K562 (cell line): ENCODE results near the gene TYRP1. TPM values are rescaled to one million over a fixed set of nuclear protein-coding genes. Genes with fewer than 3 reads are reported as not detected.

Experiments used
- KAT7 ChIP-seq: sonication (generic); formaldehyde crosslinking; IDR thresholded peaks from 2 replicates; pipeline ENCODE4 v1.8.0; 2022; ENCODE audit warnings: missing genetic modification reagents, mild to moderate bottlenecking, borderline replicate concordance
- RBBP5 ChIP-seq: fragments of 200-600 bp; sonication (generic); IDR thresholded peaks from 2 replicates; pipeline ENCODE4 v1.6.1; 2012; ENCODE audit warnings: borderline replicate concordance, mild to moderate bottlenecking, low read length, control low read depth, inconsistent platforms; ENCODE audit not compliant: insufficient read depth, poor library complexity, severe bottlenecking
- ZNF263 ChIP-seq: sonication (generic); formaldehyde crosslinking; IDR thresholded peaks from 2 replicates; pipeline ENCODE4 v1.8.0; 2022; ENCODE audit warnings: mild to moderate bottlenecking, missing genetic modification reagents, borderline replicate concordance
- ZNF274 ChIP-seq: IDR thresholded peaks from 2 replicates; pipeline ENCODE4 v1.6.1; 2011; ENCODE audit warnings: low read depth, mild to moderate bottlenecking, low read length, moderate library complexity, borderline replicate concordance
- polyA plus RNA-seq, 8 experiments: library from polyadenylated mRNA; depleted of rRNA in 4 of 8; stranded (reverse) in 5 of 8; unstranded in 3 of 8; fragments of >200 nt; fragmentation: Nextera tagmentation in 2 of 8; fragmentation: Illumina TruSeq in 1 of 8; extraction: Ambion mirVana in 2 of 8; extraction: Trizol in 1 of 8; gene quantifications; 2 replicates each; pipeline versions ENCODE4 v1.2.1 to v1.2.3, GENCODE V29; 2011 to 2014; ENCODE audit warnings: inconsistent platforms in 1 of 8, missing spikeins in 1 of 8
- total RNA-seq, 7 experiments: library from RNA; depleted of rRNA in 6 of 7; stranded (reverse); fragments of >200 nt in 6 of 7; fragmentation: Illumina TruSeq in 2 of 7; extraction: Trizol in 2 of 7; gene quantifications; 2 replicates each; pipeline versions ENCODE4 v1.2.1 to v1.2.3, GENCODE V29; 2011 to 2021; ENCODE audit warnings: low replicate concordance in 1 of 7
- TF ChIP-seq, protein P1 (sequence below): fragments of 250-450 bp; sonication (Bioruptor Pico); IDR thresholded peaks from 2 replicates; pipeline ENCODE4 v1.4.0; 2020; ENCODE audit warnings: mild to moderate bottlenecking, moderate library complexity
- TF ChIP-seq, protein P2 (sequence below): fragments of 450-650 bp; formaldehyde crosslinking; IDR thresholded peaks from 2 replicates; pipeline ENCODE4 v1.4.0; 2022; ENCODE audit warnings: missing genetic modification characterization
- TF ChIP-seq, protein P3 (sequence below): sonication (generic); formaldehyde crosslinking; IDR thresholded peaks from 2 replicates; pipeline ENCODE4 v1.8.1; 2023; ENCODE audit warnings: mild to moderate bottlenecking, missing genetic modification reagents
- TF ChIP-seq, protein P4 (sequence below), 2 experiments: IDR thresholded peaks; 2 replicates each; pipeline ENCODE4 v1.6.1; 2011; ENCODE audit warnings: borderline replicate concordance in 1 of 2, control low read depth in 1 of 2, low read depth in 1 of 2, low read length in 1 of 2, mild to moderate bottlenecking in 1 of 2, mixed read lengths in 1 of 2, moderate library complexity in 1 of 2; ENCODE audit not compliant: insufficient read depth in 1 of 2, insufficient read length in 1 of 2, poor library complexity in 1 of 2, severe bottlenecking in 1 of 2; ENCODE audit errors: extremely low read depth in 1 of 2
- TF ChIP-seq, protein P5 (sequence below): fragments of 200-800 bp; sonication (Bioruptor generic); IDR thresholded peaks from 2 replicates; pipeline ENCODE4 v1.6.1; 2016; ENCODE audit warnings: missing genetic modification characterization, missing compliant biosample characterization

Gene TYRP1
- total and polyA plus RNA-seq, 9 of the 15 experiments (the other 6 are each of a cell fraction or from before 2014, with no cell fraction given) = not detected

DNA sequence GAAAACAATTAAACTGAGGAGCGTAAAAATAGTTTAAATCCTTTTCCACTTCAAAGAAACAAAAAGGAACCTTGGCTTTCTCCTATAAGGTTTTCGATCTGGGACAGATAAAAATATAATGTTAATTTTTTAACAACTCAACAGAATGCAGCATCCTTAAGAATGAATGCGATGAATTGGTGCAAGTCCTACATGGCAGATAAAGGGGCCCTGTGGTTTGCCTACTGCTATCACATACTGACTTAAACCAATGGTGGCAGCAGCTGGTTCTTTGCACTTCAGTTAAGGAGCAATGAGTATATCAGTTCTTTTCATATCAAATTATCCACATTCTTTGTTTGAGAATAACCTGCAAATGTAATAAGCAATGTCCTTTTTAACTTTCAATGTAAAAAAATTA is 12.4 kb upstream of the TYRP1 start (continued):
- TF ChIP-seq RBBP5 (no peak), KAT7 (CRISPR knock-in tag) (no peak), ZNF263 (CRISPR knock-in tag) (no peak), ZNF274 (no peak)
- TF ChIP-seq, protein P1, sequence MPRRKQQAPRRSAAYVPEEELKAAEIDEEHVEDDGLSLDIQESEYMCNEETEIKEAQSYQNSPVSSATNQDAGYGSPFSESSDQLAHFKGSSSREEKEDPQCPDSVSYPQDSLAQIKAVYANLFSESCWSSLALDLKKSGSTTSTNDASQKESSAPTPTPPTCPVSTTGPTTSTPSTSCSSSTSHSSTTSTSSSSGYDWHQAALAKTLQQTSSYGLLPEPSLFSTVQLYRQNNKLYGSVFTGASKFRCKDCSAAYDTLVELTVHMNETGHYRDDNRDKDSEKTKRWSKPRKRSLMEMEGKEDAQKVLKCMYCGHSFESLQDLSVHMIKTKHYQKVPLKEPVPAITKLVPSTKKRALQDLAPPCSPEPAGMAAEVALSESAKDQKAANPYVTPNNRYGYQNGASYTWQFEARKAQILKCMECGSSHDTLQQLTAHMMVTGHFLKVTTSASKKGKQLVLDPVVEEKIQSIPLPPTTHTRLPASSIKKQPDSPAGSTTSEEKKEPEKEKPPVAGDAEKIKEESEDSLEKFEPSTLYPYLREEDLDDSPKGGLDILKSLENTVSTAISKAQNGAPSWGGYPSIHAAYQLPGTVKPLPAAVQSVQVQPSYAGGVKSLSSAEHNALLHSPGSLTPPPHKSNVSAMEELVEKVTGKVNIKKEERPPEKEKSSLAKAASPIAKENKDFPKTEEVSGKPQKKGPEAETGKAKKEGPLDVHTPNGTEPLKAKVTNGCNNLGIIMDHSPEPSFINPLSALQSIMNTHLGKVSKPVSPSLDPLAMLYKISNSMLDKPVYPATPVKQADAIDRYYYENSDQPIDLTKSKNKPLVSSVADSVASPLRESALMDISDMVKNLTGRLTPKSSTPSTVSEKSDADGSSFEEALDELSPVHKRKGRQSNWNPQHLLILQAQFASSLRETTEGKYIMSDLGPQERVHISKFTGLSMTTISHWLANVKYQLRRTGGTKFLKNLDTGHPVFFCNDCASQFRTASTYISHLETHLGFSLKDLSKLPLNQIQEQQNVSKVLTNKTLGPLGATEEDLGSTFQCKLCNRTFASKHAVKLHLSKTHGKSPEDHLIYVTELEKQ (CRISPR knock-in tag) = no peak
- TF ChIP-seq, protein P2, sequence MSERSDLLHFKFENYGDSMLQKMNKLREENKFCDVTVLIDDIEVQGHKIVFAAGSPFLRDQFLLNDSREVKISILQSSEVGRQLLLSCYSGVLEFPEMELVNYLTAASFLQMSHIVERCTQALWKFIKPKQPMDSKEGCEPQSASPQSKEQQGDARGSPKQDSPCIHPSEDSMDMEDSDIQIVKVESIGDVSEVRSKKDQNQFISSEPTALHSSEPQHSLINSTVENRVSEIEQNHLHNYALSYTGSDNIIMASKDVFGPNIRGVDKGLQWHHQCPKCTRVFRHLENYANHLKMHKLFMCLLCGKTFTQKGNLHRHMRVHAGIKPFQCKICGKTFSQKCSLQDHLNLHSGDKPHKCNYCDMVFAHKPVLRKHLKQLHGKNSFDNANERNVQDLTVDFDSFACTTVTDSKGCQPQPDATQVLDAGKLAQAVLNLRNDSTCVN (CRISPR knock-in tag) = no peak
- TF ChIP-seq, protein P3, sequence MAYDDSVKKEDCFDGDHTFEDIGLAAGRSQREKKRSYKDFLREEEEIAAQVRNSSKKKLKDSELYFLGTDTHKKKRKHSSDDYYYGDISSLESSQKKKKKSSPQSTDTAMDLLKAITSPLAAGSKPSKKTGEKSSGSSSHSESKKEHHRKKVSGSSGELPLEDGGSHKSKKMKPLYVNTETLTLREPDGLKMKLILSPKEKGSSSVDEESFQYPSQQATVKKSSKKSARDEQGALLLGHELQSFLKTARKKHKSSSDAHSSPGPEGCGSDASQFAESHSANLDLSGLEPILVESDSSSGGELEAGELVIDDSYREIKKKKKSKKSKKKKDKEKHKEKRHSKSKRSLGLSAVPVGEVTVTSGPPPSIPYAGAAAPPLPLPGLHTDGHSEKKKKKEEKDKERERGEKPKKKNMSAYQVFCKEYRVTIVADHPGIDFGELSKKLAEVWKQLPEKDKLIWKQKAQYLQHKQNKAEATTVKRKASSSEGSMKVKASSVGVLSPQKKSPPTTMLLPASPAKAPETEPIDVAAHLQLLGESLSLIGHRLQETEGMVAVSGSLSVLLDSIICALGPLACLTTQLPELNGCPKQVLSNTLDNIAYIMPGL (CRISPR knock-in tag) = no peak
- TF ChIP-seq, protein P4, sequence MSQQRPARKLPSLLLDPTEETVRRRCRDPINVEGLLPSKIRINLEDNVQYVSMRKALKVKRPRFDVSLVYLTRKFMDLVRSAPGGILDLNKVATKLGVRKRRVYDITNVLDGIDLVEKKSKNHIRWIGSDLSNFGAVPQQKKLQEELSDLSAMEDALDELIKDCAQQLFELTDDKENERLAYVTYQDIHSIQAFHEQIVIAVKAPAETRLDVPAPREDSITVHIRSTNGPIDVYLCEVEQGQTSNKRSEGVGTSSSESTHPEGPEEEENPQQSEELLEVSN (IDR thresholded peaks at IDR 0.05; ENCODE audit: borderline replicate concordance in 1 of 2, extremely low read depth in 1 of 2, insufficient read depth in 1 of 2, insufficient read length in 1 of 2, low read depth in 1 of 2, low read length in 1 of 2, poor library complexity in 1 of 2, severe bottlenecking in 1 of 2) = no peak
- TF ChIP-seq, protein P5, sequence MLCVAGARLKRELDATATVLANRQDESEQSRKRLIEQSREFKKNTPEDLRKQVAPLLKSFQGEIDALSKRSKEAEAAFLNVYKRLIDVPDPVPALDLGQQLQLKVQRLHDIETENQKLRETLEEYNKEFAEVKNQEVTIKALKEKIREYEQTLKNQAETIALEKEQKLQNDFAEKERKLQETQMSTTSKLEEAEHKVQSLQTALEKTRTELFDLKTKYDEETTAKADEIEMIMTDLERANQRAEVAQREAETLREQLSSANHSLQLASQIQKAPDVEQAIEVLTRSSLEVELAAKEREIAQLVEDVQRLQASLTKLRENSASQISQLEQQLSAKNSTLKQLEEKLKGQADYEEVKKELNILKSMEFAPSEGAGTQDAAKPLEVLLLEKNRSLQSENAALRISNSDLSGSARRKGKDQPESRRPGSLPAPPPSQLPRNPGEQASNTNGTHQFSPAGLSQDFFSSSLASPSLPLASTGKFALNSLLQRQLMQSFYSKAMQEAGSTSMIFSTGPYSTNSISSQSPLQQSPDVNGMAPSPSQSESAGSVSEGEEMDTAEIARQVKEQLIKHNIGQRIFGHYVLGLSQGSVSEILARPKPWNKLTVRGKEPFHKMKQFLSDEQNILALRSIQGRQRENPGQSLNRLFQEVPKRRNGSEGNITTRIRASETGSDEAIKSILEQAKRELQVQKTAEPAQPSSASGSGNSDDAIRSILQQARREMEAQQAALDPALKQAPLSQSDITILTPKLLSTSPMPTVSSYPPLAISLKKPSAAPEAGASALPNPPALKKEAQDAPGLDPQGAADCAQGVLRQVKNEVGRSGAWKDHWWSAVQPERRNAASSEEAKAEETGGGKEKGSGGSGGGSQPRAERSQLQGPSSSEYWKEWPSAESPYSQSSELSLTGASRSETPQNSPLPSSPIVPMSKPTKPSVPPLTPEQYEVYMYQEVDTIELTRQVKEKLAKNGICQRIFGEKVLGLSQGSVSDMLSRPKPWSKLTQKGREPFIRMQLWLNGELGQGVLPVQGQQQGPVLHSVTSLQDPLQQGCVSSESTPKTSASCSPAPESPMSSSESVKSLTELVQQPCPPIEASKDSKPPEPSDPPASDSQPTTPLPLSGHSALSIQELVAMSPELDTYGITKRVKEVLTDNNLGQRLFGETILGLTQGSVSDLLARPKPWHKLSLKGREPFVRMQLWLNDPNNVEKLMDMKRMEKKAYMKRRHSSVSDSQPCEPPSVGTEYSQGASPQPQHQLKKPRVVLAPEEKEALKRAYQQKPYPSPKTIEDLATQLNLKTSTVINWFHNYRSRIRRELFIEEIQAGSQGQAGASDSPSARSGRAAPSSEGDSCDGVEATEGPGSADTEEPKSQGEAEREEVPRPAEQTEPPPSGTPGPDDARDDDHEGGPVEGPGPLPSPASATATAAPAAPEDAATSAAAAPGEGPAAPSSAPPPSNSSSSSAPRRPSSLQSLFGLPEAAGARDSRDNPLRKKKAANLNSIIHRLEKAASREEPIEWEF (CRISPR knock-in tag) = no peak
- TF ChIP-seq, all 486 proteins: peak for 0
